ENCODE measurements around the gene SERINC5.
"Not testable (repeated sequence)": the region's sequence is repeated elsewhere in the genome, so short reads cannot be mapped to it uniquely, and the experiment has no call there.

Gene SERINC5

DNA sequence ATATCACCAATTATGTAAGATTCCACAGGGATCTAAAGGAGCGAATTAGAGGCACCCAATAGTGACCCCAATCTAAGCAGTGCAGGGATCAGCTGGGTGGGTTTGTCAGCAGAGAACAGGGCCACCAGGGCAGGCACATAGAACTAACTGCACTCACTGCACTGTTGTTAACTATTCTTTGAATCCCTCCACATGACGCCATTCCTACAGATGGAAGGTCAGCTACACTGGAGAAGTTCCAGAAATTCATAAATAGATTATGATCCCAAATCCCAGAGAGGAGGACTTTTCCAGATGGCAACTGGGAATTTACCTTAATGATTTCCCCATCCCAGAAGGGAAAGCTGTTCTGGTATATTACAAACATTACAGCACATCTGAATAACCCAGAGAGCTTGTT, 136.5 kb downstream of the SERINC5 start:
- DNase-seq (ENCODE audit: low read depth, low spot score): no peak
- no peak for TF ChIP-seq CTCF (IDR thresholded peaks at IDR 0.05; ENCODE audit: insufficient read depth, low read length, missing control alignments)
- no peak overlapping the region for H3K4me3 ChIP-seq (ENCODE audit: low read depth, low read length)
- POLR2A ChIA-PET: no interaction called here
- CTCF ChIA-PET: interaction anchor here (0.8 kb wide), 1 partner anchor 36 kb away, joined by 4 read pairs; no protein-coding TSS in a partner anchor

DNA sequence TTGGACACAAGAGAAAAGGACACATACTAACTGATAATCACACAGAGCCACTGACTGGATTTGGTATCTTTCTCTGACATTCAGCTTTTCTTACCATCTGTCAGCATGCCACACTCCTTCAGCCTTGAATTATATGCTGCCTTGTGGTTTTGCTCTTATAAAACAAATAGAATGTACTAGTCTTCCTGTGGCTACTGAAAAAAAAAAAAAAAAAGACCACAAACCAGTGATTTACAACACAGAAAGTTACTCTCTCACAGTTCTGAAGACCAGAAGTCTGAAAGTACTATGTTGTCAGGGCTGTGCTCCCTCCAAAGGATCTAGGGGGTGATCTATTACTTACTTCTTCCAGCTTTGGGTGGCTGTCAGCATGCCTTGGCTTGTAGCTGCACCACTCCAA, 138.4 kb downstream of the SERINC5 start:
- POLR2A ChIA-PET: no interaction called here
- TF ChIP-seq CTCF (IDR thresholded peaks at IDR 0.05; ENCODE audit: insufficient read depth, low read length, missing control alignments): no peak
- CTCF ChIA-PET: interaction anchor here (1.5 to 1.9 kb wide), 2 partner anchors 9 to 190 kb away, joined by 5 to 7 read pairs; no protein-coding TSS in a partner anchor
- DNase-seq (ENCODE audit: low read depth, low spot score): no peak
- H3K4me3 ChIP-seq (ENCODE audit: low read depth, low read length): no peak overlapping the region

- ChIA-PET CTCF (interaction anchor here (1.5 kb wide), 1 partner anchor 10 kb away, joined by 7 read pairs; no protein-coding TSS in a partner anchor), POLR2A (no interaction called here)
- no peak for DNase-seq (ENCODE audit: low read depth, low spot score)
- no peak overlapping the region for H3K4me3 ChIP-seq (ENCODE audit: low read depth, low read length)
- no peak for TF ChIP-seq CTCF (IDR thresholded peaks at IDR 0.05; ENCODE audit: insufficient read depth, low read length, missing control alignments)
Measured at GRCh38 chr5:80116465-80116864, 139.4 kb downstream of the SERINC5 start.

- no peak overlapping the region for H3K4me3 ChIP-seq (ENCODE audit: low read depth, low read length)
- ChIA-PET CTCF (interaction anchor here (1.5 kb wide), 1 partner anchor 10 kb away, joined by 7 read pairs; no protein-coding TSS in a partner anchor), POLR2A (no interaction called here)
- TF ChIP-seq CTCF (IDR thresholded peaks at IDR 0.05; ENCODE audit: insufficient read depth, low read length, missing control alignments): no peak
- DNase-seq (ENCODE audit: low read depth, low spot score): no peak
Measured at GRCh38 chr5:80116000-80116399, 139.8 kb downstream of the SERINC5 start.

- POLR2A ChIA-PET: no interaction called here
- H3K4me3 ChIP-seq (ENCODE audit: low read depth, low read length): no peak overlapping the region
- no peak for TF ChIP-seq CTCF (IDR thresholded peaks at IDR 0.05; ENCODE audit: insufficient read depth, low read length, missing control alignments)
- CTCF ChIA-PET: no interaction called here
- no peak for DNase-seq (ENCODE audit: low read depth, low spot score)
Measured at GRCh38 chr5:80114860-80115259, 141.0 kb downstream of the SERINC5 start.

- POLR2A ChIA-PET; DNase-seq (ENCODE audit: low read depth, low spot score); H3K4me3 ChIP-seq (ENCODE audit: low read depth, low read length): not testable (repeated sequence)
- CTCF ChIA-PET: interaction anchor here (0.8 kb wide), 1 partner anchor 27 kb away, joined by 3 read pairs; no protein-coding TSS in a partner anchor
Measured at GRCh38 chr5:80111376-80111990, 144.4 kb downstream of the SERINC5 start.
